ENCODE measurements around the gene HPS1.

Gene HPS1

DNA sequence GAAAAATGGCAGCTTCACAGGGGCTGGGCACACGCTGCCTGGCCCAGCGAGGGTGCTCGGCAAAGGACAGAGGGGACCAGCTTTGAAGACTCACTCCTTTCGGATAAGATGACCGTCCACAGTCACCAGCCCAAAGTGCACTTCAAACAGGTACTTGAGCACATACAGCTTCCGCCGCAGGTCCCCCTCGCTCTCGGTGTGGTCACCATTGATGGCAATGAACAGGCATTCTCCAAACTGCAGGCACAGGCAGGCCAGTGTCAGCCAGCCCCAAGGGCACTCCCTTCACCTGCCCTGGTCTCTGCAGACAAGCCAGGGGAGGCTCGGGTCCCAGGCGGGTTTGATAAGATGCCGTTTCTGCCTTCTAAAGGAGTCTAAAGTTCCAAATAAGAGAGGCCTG, 11.6 kb downstream of the HPS1 start (continued):
- TF ChIP-seq, protein P1, sequence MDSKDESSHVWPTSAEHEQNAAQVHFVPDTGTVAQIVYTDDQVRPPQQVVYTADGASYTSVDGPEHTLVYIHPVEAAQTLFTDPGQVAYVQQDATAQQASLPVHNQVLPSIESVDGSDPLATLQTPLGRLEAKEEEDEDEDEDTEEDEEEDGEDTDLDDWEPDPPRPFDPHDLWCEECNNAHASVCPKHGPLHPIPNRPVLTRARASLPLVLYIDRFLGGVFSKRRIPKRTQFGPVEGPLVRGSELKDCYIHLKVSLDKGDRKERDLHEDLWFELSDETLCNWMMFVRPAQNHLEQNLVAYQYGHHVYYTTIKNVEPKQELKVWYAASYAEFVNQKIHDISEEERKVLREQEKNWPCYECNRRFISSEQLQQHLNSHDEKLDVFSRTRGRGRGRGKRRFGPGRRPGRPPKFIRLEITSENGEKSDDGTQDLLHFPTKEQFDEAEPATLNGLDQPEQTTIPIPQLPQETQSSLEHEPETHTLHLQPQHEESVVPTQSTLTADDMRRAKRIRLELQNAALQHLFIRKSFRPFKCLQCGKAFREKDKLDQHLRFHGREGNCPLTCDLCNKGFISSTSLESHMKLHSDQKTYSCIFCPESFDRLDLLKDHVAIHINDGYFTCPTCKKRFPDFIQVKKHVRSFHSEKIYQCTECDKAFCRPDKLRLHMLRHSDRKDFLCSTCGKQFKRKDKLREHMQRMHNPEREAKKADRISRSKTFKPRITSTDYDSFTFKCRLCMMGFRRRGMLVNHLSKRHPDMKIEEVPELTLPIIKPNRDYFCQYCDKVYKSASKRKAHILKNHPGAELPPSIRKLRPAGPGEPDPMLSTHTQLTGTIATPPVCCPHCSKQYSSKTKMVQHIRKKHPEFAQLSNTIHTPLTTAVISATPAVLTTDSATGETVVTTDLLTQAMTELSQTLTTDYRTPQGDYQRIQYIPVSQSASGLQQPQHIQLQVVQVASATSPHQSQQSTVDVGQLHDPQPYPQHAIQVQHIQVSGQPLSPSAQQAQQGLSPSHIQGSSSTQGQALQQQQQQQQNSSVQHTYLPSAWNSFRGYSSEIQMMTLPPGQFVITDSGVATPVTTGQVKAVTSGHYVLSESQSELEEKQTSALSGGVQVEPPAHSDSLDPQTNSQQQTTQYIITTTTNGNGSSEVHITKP (tag by site-specific recombination; IDR thresholded peaks at IDR 0.05) = no peak
- no peak for TF ChIP-seq ZNF23 (tag by site-specific recombination; IDR thresholded peaks at IDR 0.05; ENCODE audit: borderline replicate concordance)
- TF ChIP-seq, protein P2, sequence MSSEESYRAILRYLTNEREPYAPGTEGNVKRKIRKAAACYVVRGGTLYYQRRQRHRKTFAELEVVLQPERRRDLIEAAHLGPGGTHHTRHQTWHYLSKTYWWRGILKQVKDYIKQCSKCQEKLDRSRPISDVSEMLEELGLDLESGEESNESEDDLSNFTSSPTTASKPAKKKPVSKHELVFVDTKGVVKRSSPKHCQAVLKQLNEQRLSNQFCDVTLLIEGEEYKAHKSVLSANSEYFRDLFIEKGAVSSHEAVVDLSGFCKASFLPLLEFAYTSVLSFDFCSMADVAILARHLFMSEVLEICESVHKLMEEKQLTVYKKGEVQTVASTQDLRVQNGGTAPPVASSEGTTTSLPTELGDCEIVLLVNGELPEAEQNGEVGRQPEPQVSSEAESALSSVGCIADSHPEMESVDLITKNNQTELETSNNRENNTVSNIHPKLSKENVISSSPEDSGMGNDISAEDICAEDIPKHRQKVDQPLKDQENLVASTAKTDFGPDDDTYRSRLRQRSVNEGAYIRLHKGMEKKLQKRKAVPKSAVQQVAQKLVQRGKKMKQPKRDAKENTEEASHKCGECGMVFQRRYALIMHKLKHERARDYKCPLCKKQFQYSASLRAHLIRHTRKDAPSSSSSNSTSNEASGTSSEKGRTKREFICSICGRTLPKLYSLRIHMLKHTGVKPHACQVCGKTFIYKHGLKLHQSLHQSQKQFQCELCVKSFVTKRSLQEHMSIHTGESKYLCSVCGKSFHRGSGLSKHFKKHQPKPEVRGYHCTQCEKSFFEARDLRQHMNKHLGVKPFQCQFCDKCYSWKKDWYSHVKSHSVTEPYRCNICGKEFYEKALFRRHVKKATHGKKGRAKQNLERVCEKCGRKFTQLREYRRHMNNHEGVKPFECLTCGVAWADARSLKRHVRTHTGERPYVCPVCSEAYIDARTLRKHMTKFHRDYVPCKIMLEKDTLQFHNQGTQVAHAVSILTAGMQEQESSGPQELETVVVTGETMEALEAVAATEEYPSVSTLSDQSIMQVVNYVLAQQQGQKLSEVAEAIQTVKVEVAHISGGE (tag by site-specific recombination; conservative IDR thresholded peaks at IDR 0.05; ENCODE audit: low read depth) = no peak
- no peak for TF ChIP-seq ZNF747 (tag by site-specific recombination; IDR thresholded peaks at IDR 0.05)
- TF ChIP-seq ZNF629 (tag by site-specific recombination; IDR thresholded peaks at IDR 0.05) = no peak
- TF ChIP-seq GLI2 (tag by site-specific recombination; IDR thresholded peaks at IDR 0.05; ENCODE audit: borderline replicate concordance, low read depth) = no peak
- TF ChIP-seq ZNF558 (tag by site-specific recombination; IDR thresholded peaks at IDR 0.05) = no peak

DNA sequence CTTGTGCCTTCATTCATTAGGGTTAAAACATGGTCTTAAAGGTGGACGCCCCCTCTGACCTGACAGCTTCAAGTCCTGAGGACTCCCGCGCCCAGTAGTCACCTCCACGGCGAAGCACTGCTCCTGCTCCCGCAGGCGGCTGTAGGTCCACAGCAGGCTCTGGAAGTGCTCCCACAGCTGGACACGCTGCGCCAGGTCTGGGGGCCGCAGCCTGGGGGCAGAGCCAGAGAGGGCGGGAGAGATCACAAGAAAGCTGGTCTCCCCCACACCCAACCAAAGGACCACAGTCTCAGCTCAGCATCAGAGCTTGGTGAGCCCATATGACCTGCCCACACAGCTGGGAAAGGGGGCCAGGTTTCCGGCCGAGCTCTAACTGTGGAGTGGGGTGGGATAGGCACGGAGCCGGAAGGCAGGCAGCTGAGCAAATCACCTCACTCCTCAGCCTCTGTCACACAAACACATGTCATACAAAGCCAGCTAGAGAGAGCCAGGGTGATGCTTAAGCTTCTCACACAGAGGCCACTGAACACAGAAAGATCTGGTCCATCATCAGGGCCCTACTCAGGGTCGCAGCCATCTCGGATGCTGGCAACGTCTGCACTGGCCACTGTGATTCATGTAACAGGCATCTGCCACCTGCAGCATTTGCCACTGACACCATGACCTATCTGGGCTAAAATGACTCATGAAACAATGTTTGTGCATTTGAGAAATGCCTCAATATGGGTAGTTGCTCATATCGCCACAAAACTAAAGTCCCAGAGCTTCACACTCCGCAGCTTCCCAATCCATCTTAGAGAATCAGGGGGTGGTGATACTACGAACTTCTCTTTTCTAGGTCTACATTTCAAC, 12.6 kb downstream of the HPS1 start:
- no peak overlapping the region for H3K27ac ChIP-seq (ENCODE audit: extremely low read depth, low read depth, low read length)
- peaks cover 8 to 68% of the 10 kb centered on the region in 2 experiments for H3K36me3 ChIP-seq (ENCODE audit: control insufficient read depth in 2 of 2, insufficient read depth in 1 of 2, low read length in 2 of 2)
- CTCF ChIA-PET = interaction anchor here (3.7 kb wide), 1 partner anchor 9 kb away, joined by 30 read pairs; no protein-coding TSS in a partner anchor
- no peak overlapping the region for H3K4me3 ChIP-seq (ENCODE audit: low read depth, low read length)
- no peaks in the 10 kb centered on the region for H3K9me3 ChIP-seq (ENCODE audit: control insufficient read depth, insufficient read depth, low read depth, low read length)
- POLR2A ChIA-PET = no interaction called here
- H3K4me1 ChIP-seq (ENCODE audit: control insufficient read depth, insufficient read depth, low read length) = no peaks in the 10 kb centered on the region
- TF ChIP-seq ZNF677 (tag by site-specific recombination; IDR thresholded peaks at IDR 0.05) = no peak
- no peak for TF ChIP-seq KLF1 (tag by site-specific recombination; IDR thresholded peaks at IDR 0.05)
- TF ChIP-seq ZFP69B (tag by site-specific recombination; IDR thresholded peaks at IDR 0.05) = no peak
- TF ChIP-seq, protein P3, sequence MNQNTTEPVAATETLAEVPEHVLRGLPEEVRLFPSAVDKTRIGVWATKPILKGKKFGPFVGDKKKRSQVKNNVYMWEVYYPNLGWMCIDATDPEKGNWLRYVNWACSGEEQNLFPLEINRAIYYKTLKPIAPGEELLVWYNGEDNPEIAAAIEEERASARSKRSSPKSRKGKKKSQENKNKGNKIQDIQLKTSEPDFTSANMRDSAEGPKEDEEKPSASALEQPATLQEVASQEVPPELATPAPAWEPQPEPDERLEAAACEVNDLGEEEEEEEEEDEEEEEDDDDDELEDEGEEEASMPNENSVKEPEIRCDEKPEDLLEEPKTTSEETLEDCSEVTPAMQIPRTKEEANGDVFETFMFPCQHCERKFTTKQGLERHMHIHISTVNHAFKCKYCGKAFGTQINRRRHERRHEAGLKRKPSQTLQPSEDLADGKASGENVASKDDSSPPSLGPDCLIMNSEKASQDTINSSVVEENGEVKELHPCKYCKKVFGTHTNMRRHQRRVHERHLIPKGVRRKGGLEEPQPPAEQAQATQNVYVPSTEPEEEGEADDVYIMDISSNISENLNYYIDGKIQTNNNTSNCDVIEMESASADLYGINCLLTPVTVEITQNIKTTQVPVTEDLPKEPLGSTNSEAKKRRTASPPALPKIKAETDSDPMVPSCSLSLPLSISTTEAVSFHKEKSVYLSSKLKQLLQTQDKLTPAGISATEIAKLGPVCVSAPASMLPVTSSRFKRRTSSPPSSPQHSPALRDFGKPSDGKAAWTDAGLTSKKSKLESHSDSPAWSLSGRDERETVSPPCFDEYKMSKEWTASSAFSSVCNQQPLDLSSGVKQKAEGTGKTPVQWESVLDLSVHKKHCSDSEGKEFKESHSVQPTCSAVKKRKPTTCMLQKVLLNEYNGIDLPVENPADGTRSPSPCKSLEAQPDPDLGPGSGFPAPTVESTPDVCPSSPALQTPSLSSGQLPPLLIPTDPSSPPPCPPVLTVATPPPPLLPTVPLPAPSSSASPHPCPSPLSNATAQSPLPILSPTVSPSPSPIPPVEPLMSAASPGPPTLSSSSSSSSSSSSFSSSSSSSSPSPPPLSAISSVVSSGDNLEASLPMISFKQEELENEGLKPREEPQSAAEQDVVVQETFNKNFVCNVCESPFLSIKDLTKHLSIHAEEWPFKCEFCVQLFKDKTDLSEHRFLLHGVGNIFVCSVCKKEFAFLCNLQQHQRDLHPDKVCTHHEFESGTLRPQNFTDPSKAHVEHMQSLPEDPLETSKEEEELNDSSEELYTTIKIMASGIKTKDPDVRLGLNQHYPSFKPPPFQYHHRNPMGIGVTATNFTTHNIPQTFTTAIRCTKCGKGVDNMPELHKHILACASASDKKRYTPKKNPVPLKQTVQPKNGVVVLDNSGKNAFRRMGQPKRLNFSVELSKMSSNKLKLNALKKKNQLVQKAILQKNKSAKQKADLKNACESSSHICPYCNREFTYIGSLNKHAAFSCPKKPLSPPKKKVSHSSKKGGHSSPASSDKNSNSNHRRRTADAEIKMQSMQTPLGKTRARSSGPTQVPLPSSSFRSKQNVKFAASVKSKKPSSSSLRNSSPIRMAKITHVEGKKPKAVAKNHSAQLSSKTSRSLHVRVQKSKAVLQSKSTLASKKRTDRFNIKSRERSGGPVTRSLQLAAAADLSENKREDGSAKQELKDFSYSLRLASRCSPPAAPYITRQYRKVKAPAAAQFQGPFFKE (tag by site-specific recombination; IDR thresholded peaks at IDR 0.05; ENCODE audit: borderline replicate concordance) = no peak
- TF ChIP-seq ZFP3 (tag by site-specific recombination; IDR thresholded peaks at IDR 0.05; ENCODE audit: low read depth) = no peak
- TF ChIP-seq, protein P4, sequence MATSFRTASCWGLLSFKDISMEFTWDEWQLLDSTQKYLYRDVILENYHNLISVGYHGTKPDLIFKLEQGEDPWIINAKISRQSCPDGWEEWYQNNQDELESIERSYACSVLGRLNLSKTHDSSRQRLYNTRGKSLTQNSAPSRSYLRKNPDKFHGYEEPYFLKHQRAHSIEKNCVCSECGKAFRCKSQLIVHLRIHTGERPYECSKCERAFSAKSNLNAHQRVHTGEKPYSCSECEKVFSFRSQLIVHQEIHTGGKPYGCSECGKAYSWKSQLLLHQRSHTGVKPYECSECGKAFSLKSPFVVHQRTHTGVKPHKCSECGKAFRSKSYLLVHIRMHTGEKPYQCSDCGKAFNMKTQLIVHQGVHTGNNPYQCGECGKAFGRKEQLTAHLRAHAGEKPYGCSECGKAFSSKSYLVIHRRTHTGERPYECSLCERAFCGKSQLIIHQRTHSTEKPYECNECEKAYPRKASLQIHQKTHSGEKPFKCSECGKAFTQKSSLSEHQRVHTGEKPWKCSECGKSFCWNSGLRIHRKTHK (tag by site-specific recombination; IDR thresholded peaks at IDR 0.05) = no peak
- TF ChIP-seq ZNF157 (tag by site-specific recombination; IDR thresholded peaks at IDR 0.05) = no peak
- no peak for TF ChIP-seq ZBTB7A (tag by site-specific recombination; IDR thresholded peaks at IDR 0.05; ENCODE audit: low read depth)
- TF ChIP-seq ZNF114 (tag by site-specific recombination; IDR thresholded peaks at IDR 0.05) = no peak
- no peak for TF ChIP-seq ZNF354C (tag by site-specific recombination; IDR thresholded peaks at IDR 0.05; ENCODE audit: borderline replicate concordance, low read depth)
- TF ChIP-seq ZNF175 (tag by site-specific recombination; IDR thresholded peaks at IDR 0.05) = no peak
- no peak for TF ChIP-seq ZEB2 (tag by site-specific recombination; IDR thresholded peaks at IDR 0.05)
- no peak for TF ChIP-seq ZNF623 (tag by site-specific recombination; IDR thresholded peaks at IDR 0.05)
- TF ChIP-seq SALL2 (tag by site-specific recombination; IDR thresholded peaks at IDR 0.05; ENCODE audit: borderline replicate concordance) = no peak

Data from HEK293 (cell line).